GM21367 (cell line): ENCODE data around the gene TTLL13.
"Not testable (repeated sequence)": the region's sequence is repeated elsewhere in the genome, so short reads cannot be mapped to it uniquely, and the experiment has no call there.

ENCODE experiments used
- ATAC-seq: cut with Tn5 transposase; IDR thresholded peaks from one replicate; pipeline ENCODE4 v1.9.1; 2021; ENCODE audit not compliant: unreplicated experiment

Gene TTLL13

DNA sequence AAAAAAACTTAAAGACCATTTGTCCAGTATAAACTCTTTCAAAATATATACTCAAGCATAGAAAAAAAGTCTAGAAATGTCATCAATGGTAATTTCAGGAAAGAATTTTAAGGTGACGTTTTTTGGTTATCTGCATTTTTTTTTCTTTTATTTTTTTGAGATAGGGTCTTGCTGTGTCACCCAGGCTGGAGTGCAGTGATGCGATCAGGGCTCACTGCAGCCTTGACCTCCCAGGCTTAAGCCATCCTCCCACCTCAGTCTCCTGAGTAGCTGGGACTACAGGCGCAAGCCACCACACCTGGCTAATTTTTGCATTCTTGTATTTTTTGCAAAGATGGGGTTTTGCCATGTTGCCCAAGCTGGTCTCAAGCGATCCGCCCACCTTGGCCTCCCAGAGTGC is 31.4 kb downstream of the TTLL13 start:
- not testable (repeated sequence) for ATAC-seq

DNA sequence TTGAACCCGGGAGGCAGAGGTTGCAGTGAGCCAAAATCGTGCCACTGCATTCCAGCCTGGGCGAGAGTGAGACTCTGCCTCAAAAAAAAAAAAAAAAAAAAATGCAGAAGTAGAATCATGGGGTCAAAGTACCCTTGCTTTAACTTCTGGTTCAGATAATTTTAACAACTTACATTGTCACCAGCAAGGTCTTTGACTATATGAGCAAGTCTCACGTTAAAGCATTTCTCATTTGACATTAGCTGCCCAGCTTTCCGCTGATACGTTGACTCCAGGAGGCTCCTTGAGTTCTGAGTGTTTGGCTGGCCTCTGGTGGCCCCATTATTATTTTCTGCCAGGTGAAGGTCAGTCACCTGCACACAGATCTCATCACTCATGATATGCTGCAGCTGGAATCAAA is 32.3 kb downstream of the TTLL13 start:
- ATAC-seq = not testable (repeated sequence)

DNA sequence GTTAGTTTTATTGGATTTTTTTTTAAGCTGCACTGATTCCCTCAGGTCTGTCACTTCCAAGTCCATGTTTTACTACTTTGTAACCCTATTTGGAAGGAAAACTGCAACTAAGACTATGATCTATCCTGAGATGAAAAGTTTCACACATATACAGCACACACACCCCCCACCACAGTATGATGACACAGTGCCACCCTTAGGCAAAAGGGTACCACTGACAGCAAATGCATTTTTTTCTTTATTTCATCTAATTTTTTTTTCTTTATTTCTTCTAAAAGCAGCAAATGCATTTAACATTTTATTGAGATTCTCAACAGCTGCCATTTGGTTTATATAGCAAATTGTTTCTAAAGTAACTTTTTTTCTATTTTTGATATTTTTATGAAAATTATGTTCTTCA is 37.3 kb downstream of the TTLL13 start:
- ATAC-seq = no peak

DNA sequence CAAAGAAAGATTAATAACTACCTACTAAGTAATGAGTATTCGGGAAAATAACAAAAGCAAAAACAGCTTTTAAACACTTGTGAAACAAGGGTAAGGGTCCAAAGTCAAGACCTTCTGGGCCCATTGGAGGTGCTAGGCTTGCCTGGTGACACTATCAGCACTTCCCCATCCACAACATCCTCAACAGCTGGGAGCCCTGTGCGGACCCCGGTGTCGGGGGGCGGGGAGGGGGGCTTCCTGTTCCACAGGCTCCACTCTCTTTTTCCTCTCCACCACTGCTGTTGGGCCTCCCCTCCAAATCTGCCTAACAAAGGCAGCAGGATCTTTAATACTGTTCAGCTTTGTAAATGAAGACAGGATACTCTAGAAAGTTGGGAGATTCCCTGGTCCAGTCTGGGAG is 37.7 kb downstream of the TTLL13 start:
- no peak for ATAC-seq

DNA sequence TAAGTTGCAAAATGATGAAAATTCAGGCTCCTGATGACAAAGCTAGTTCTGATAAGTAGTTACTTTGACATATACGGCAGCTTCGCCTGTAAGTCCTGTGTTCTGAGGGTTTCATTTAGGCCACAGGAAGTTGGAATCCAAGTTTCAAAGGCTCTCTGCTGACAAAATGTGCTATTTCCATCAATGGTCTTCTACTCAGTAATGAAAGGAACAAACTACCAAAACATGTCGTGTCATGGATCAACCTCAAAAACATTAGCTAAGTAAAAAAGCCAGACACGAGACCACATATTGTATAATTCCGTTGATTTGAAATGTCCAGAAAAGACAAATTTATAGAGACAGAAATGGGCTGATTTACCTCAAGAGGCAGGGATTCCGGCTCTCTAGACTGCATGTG is 38.6 kb downstream of the TTLL13 start:
- no peak for ATAC-seq

DNA sequence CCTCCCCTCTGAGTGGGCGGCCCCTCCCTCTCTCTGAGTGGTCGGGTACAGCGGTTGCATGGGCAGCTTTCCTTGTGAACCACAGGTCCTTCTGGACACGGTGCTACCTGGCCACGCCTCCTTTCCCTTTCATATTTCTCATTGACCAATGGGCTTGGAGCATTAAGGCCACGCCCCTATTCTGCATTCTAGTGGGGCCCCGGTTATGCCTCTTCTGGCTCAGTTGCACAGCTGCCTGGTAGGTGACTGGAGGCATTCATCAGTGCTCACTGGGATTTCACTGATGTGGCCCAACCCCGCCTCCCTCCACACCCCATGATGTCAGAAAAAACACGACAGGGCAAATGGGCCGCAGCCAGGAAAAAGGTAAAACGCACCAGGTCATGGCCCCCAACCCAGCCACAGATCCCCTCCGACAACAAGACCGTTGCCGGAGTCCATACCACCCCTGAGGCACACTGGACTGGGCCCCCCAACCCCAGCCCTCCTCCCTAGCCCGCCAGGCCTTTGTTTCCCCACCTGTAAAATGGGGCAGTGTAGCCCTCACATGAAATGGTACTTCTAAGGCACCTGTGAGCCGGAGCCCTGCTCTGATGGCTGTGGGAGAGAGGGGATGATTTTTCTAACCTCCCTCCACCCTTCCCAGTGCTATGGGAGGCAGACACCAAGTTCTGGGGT is 42.5 kb downstream of the TTLL13 start:
- no peak for ATAC-seq

DNA sequence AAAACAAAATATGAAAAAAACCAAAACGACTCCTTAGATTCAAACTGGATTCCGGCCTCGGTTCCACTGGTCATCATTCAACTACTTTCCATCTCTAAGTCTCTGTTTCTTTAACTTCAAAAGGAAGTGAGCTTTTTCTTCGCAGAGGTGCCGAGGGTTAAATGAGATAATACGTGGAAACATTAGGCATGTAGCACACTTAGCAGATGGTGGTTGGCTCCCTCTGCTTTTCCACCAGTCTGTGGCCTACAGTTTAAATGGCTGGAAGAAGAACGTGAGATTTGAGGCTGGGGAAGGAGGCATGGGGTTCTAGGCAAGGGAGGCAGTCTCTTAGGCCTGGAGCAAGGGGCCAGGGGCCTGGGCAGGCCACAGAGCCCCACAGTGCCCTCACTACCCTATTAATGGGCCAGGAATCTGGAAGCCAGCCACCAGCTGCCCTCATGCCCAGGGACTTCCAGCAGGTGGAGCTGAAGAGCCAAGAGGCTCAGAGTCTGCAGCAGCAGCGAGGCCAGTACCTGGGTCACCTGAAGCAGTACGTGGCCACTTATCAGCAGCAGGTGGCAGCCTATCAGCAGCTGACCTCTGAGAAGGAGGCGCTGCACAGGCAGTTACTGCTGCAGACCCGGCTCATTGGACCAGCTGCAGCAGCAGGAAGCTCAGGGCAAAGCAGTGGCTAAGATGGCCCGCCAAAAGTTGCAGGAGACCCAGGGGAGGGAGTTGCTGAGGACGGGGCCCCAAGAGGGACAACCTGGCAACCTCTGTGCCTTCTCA is 43.9 kb downstream of the TTLL13 start:
- ATAC-seq = not testable (repeated sequence)

DNA sequence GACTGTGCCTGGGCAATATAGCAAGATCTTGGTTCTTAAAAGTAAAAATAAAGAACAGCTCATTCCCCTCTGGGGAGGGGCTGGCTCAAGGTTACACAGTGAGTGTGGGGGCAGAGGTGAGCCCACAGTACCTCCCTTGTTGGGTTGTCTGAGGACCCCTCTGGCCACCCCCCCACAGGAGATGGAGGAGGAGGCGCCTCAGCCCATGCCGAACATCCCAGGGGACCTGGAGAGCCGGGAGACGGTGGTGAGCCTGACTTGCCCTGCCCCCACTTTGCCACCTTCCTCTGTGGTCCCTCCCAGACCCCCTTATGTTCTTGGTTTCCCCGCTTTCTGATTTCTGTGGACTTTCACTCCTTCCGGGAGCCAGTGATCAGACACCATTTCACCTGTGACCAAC is 44.8 kb downstream of the TTLL13 start:
- ATAC-seq = no peak

DNA sequence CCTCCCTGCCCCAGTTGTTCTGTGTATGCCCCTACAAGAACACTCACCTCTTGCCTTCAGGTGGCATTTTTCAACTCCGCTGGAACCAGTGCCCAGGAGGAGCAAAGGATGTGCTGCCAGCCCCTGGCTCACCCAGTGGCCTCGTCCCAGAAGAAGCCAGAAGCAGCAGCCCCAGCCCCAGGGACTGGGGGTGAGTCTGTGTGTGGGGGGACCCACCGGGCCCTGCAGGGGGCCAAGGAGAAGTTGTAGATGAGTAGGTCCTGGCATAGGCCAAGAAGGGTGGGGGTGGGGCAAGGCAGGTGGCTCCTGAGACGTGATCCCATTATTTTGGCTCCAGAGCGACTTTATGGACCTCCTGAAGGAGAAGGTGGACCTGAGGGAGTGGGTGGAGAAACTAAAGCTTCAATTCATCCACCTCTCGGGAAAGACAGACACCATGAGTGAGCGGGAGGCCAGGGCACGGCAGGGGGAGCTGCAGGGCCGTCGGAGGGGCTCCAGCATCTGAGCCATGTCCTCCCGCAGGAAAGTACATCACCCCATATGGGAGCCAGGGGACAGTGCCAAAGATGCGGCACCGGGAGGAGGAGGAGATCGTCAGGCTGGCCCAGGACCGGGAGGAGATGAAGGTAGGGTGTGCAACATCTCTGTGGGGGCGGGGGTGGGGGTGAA is 45.4 kb downstream of the TTLL13 start:
- no peak for ATAC-seq

DNA sequence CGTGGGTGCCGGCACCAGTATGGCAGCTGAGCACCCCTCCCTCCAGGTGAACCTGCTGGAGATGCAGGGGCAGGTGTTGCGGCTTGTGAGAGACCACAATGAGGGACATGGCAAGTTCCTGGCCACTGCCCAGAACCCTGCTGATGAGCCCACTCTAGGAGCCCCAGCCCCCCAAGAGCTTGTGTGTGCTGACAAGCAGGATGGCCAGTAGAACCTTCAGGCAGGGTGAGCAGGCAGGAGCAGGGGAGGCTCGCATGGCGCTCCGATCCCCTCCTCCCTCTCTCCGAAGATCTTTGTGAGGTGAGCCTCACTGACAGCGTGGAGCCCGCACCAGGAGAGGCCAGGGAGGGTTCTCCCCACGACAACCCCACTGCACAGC is 45.9 kb downstream of the TTLL13 start:
- no peak for ATAC-seq

DNA sequence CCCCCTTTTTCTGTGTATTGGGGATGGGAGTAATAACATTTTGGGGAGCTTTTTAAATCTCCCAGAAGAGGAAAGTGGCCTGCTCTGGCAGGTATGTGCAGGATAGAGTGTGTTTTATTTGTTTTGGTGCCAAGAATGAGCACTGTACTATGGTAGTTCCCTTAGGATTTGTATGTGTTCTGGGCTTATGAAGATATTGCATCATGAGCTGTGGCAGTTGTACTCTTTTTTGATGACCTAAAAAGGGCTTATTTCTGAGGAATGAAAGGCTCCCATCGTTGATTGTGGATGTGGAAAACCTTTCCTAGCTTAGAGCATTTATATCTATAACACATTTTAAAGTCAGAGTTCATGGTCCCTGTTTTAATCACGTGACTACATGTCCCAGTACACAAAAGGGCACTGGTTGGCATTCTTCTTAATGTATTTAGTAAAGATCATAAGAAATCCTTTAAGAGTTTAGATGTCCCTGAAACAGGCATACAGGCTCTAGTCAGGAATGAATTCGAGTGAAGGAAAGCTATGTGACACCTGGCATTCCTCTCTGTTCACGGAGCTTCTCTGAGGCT is 47.0 kb downstream of the TTLL13 start:
- not testable (repeated sequence) for ATAC-seq

DNA sequence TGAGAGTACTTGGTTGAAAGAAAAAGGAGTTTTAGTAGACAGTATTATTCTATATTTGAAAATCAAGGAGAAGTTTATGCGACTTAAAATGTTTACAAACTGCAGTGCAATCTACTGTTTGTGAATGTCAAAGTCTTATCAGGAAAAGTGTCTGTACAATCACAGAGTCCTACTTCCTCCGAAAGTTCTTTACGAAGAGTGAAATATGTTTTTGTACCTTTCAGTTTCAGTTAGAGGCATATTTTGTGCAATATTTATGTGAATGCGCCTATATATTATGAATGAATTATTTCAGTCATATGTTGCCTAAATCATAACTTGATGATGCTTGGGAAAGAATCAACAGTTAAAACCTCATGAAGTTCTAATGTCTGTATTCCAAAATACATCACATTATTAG is 47.7 kb downstream of the TTLL13 start:
- no peak for ATAC-seq

DNA sequence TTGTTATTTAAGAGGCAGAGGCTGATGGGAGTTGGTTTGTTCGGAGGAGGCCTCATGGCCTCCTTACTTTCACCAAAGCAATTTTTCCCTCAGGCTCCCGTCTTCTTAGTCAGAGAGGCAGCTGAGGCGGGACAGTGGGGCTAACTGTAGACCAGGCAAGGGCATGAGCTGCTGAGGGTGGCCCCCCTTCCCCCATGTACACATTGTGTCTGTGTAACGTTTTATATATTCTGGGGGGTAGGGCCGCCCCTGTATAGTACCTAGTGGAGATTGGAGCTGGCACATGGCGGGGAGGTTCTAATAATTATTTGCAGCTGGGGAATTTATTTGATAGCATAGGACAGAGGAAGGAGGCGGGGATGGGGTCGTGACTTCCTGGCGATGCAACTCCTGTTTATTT is 51.2 kb downstream of the TTLL13 start:
- ATAC-seq = no peak

DNA sequence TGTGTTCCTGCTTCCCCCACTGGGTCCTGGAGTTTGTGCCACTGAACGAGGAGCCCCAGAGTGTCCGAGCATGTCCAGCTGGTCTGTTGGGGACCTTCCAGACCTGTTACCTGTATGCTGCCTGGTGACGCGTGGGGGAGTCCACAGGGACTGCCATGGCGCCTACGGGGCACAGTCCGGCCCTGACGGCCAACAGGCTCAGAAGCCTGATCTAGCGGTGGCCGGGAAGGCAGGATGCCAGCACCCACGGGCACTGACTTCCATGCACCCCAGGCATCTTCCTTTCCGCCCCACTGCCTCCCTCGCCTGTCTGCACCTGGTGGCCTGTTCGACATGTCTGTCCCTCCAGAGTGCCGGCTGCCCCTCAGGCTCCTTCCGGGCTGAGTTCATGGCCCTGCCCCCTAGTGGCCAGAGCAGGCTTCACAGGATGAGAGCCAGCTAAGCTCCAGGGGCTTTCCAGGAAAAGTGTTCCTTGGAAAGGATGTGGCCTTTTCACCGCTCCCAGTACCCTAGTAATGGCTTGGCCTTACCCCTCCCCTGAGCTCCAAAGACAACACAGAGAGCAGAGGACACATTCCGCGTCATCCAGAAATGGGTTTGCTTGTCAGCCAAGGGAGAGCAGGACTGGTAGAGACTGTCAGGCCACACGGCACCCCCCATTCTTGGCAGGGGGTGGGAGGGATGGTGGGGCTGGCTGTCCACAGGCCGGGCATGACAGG is 51.8 kb downstream of the TTLL13 start:
- no peak for ATAC-seq

DNA sequence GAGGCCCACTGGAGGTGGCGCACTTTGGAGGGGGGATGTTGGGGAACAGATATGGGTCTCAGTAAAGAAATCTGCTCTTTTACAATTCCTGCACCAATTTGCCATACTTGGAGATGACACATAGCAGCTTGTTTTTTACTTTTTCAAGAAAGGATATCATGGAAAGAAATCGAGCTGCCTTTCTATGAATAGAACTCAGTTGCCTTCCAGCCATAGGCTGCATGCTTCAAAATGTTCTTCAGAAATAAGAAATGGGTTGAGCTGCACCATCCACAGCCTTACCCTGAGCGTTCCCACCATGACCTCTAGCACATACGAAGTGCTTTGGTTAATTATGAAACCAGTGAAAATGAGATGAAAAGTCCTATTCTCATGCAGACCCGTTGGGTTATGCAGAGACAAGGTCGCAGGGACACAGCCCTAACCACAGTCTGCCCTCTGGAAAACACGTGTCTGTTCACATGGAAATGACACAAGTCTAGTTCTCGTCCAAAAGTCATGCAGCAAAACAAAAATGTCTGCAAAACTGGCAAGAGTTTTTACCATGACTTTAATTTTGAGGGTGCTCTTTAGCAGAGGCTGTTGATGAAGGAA is 52.4 kb downstream of the TTLL13 start:
- no peak for ATAC-seq

DNA sequence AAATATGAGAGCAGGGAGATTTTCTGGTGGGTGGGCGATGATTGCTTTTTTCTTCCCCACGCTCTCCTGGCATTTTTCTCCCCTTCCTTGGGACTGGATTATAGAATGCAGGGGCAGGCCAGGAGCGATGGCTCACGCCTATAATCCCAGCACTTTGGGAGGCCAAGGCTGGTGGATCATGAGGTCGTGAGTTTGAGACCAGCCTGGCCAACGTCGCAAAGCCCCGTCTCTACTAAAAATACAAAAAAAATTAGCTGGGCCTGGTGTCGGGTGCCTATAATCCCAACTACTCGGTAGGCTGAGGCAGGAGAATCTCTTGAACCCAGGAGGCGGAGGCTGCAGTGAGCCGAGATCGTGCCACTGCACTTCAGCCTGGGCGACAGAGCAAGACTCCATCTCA is 56.0 kb downstream of the TTLL13 start:
- not testable (repeated sequence) for ATAC-seq

DNA sequence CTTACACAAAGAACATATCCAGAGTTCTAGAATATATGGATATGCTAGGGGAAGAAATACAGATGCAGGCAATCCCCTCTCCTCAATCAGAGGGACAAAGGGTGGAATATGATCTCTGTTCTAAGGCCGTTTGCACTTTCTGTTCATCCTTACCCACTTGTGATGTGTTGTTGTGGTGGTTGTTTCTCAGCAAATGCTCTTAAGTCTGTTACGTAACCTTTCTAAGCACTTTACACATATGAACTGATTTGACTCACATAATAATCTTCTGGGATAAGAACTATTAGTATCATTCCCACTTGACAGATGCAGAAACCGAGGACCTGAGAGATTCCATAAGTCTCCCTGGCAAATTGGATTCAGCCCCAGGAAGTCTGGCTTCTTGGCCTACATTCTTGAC is 56.6 kb downstream of the TTLL13 start:
- no peak for ATAC-seq

DNA sequence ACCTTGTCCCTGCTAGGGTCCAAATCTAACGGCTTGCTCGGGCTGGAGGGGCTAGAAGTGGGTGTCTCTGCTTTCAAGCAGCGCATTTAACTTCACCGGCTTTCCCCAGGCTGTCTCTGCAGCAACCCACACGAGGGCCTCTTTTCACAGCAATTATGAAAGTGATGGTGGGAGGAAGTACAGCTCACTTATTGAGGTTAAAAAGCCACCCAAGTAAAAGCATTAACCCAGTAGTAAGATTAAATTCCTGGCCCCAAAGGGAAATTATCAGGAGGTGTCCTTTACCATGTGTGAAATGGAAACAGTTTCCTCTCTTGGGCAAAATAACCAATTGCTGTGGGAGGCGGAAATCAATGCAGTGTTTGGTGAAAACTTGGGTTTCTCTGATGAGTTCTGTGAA is 57.2 kb downstream of the TTLL13 start:
- peak; percentile 79 for ATAC-seq

DNA sequence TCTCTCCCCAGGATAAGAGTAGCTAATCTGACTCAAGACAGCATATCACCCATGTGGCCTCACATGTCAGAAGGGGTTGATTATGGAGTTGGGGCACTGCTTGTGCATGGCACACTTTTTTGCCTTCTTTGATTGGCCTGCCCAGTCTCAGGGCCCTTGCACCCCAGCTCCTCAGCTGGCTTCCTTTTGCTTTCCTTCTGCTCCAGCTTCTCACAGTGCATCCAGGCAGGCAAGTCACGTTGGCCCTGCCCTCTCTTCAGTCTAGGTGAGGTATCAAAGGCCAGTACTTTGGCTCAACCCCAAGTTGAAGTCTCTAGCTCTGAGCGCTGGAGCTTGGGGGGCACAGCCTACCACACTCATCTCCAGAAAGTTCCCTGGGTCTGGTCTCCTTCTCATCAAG is 58.3 kb downstream of the TTLL13 start:
- no peak for ATAC-seq

DNA sequence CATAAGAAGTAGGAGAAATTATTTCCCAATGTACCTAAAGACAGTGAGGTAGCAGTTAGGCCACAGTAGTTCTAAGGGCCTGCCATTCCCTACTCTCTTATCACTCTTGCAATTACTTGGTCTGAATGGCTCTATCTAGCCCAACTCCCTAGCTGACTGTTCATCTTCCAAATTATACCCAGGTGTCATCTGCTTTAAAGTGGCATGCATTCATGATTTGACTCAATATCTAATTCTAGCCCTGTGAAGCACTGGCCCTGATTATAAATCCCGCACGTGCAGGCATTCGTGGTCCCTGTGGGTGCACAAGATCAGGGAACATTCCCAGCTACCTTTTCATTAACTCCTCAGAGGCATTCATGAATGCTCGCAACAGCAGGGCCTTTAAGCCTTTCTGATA is 59.7 kb downstream of the TTLL13 start:
- ATAC-seq = no peak
